ENCODE data around the gene NLN. TPM values are rescaled to one million over a fixed set of nuclear protein-coding genes. Genes with fewer than 3 reads are reported as not detected.

The NLN gene
- total RNA-seq, 2 experiments from 2014 or later: 1.4 to 2.5 TPM

GRCh38 chr5:65813174-65813573 is 91.2 kb downstream of the NLN start:
- TF ChIP-seq CTCF (IDR thresholded peaks at IDR 0.05): no peak
- DNase-seq (no peak), ATAC-seq (ENCODE audit: poor library complexity) (no peak)
- Histone ChIP-seq H3K4me3 (ENCODE audit: low read length) (no peak overlapping the region), H3K27ac (ENCODE audit: low read depth in 1 of 2, low read length in 2 of 2) (no peak overlapping the region), H3K4me1 (ENCODE audit: insufficient read depth, low read length) (no peaks in the 10 kb centered on the region), H3K9me3 (ENCODE audit: control insufficient read depth in 1 of 2, insufficient read depth in 1 of 2, low read length in 2 of 2) (no peaks in the 10 kb centered on the region), H3K27me3 (ENCODE audit: control insufficient read depth in 1 of 2, insufficient read depth in 2 of 2, low read length in 2 of 2) (no peaks in the 10 kb centered on the region), H3K36me3 (ENCODE audit: insufficient read depth, low read length) (no peaks in the 10 kb centered on the region)
- no peaks in the 10 kb centered on the region for H3K27me3 Mint-ChIP-seq
- peaks cover 25% of the 10 kb centered on the region for H3K4me1 Mint-ChIP-seq (ENCODE audit: low read depth)
- intact Hi-C loops (cut with DNase I, micrococcal nuclease): no loop called here
- H3K9me3 Mint-ChIP-seq: no peaks in the 10 kb centered on the region
- H3K36me3 Mint-ChIP-seq (ENCODE audit: low read depth): no peaks in the 10 kb centered on the region
- CTCF ChIA-PET: no interaction called here
- H3K27ac Mint-ChIP-seq: no peak overlapping the region
- H3K4me3 Mint-ChIP-seq: no peak overlapping the region
- POLR2A ChIA-PET: no interaction called here

GRCh38 chr5:65815161-65815560 is 93.2 kb downstream of the NLN start:
- POLR2A ChIA-PET: no interaction called here
- CTCF ChIA-PET: no interaction called here
- Histone ChIP-seq H3K4me1 (ENCODE audit: insufficient read depth, low read length) (no peaks in the 10 kb centered on the region), H3K27me3 (ENCODE audit: control insufficient read depth in 1 of 2, insufficient read depth in 2 of 2, low read length in 2 of 2) (no peaks in the 10 kb centered on the region), H3K9me3 (ENCODE audit: control insufficient read depth in 1 of 2, insufficient read depth in 1 of 2, low read length in 2 of 2) (no peaks in the 10 kb centered on the region), H3K4me3 (ENCODE audit: low read length) (no peak overlapping the region), H3K36me3 (ENCODE audit: insufficient read depth, low read length) (no peaks in the 10 kb centered on the region), H3K27ac (ENCODE audit: low read depth in 1 of 2, low read length in 2 of 2) (no peak overlapping the region)
- H3K4me1 Mint-ChIP-seq (ENCODE audit: low read depth): peaks cover 38% of the 10 kb centered on the region
- H3K27ac Mint-ChIP-seq: no peak overlapping the region
- no peak for TF ChIP-seq CTCF (IDR thresholded peaks at IDR 0.05)
- no peaks in the 10 kb centered on the region for H3K9me3 Mint-ChIP-seq
- DNase-seq: no peak
- no peaks in the 10 kb centered on the region for H3K27me3 Mint-ChIP-seq
- no peak for ATAC-seq (ENCODE audit: poor library complexity)
- H3K4me3 Mint-ChIP-seq: no peak overlapping the region
- no peaks in the 10 kb centered on the region for H3K36me3 Mint-ChIP-seq (ENCODE audit: low read depth)
- intact Hi-C loops (cut with DNase I, micrococcal nuclease): no loop called here

- no peaks in the 10 kb centered on the region for H3K27me3 Mint-ChIP-seq
- no peaks in the 10 kb centered on the region for H3K36me3 Mint-ChIP-seq (ENCODE audit: low read depth)
- no peak overlapping the region for H3K27ac Mint-ChIP-seq
- ATAC-seq (ENCODE audit: poor library complexity) (no peak), DNase-seq (no peak)
- TF ChIP-seq CTCF (IDR thresholded peaks at IDR 0.05): no peak
- peaks cover 38% of the 10 kb centered on the region for H3K4me1 Mint-ChIP-seq (ENCODE audit: low read depth)
- Histone ChIP-seq H3K4me3 (ENCODE audit: low read length) (no peak overlapping the region), H3K36me3 (ENCODE audit: insufficient read depth, low read length) (no peaks in the 10 kb centered on the region), H3K27ac (ENCODE audit: low read depth in 1 of 2, low read length in 2 of 2) (no peak overlapping the region), H3K4me1 (ENCODE audit: insufficient read depth, low read length) (no peaks in the 10 kb centered on the region), H3K27me3 (ENCODE audit: control insufficient read depth in 1 of 2, insufficient read depth in 2 of 2, low read length in 2 of 2) (no peaks in the 10 kb centered on the region), H3K9me3 (ENCODE audit: control insufficient read depth in 1 of 2, insufficient read depth in 1 of 2, low read length in 2 of 2) (no peaks in the 10 kb centered on the region)
- ChIA-PET CTCF (interaction anchor here (0.6 kb wide), 2 partner anchors 22 to 88 kb away, joined by 3 read pairs; no protein-coding TSS in a partner anchor), POLR2A (interaction anchor here (1.2 kb wide), 1 partner anchor 110 kb away, joined by 4 read pairs; the partner anchor contains the start of gene ERBIN)
- H3K9me3 Mint-ChIP-seq: no peaks in the 10 kb centered on the region
- intact Hi-C loops (cut with DNase I, micrococcal nuclease): no loop called here
- H3K4me3 Mint-ChIP-seq: no peak overlapping the region
Measured at GRCh38 chr5:65816729-65817128, 94.7 kb downstream of the NLN start.

All from CD4-positive, alpha-beta T cell (primary cell).